Muscle of arm (tissue), 12 donors: ENCODE measurements around the gene RAB9B. TPM values are rescaled to one million over a fixed set of nuclear protein-coding genes. Genes with fewer than 3 reads are reported as not detected.

Experiments
- DNase-seq: peaks from one replicate; pipeline ENCODE4 v3.0.0-alpha.2; 2013
- polyA plus RNA-seq, 12 donors: library from polyadenylated mRNA; unstranded; fragments of 120-200 nt; gene quantifications; one replicate each; pipeline ENCODE4 v1.2.1, GENCODE V29; 2013; ENCODE audit not compliant: insufficient read length in 12 of 12

The RAB9B gene
- polyA plus RNA-seq, 12 donors = 10.7 to 42.9 (median 33.3) TPM; not detected in 1

DNA sequence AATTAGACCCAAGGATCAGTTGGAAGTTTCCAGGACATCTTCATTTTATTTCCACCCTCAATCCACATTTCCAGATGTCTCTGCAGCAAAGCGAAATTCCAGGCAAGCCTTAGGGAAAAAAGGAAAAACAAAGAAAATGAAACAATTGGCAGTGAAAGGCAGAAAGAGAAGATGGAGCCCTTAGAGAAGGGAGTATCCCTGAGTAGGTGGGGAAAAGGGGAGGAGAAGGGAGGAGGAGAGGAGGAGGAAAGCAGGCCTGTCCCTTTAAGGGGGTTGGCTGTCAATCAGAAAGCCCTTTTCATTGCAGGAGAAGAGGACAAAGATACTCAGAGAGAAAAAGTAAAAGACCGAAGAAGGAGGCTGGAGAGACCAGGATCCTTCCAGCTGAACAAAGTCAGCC is 55.5 kb downstream of the RAB9B start, which contains the start of gene PLP1:
PLP1 (plus strand) TSS at position 295 of the 400 bp plus-strand sequence. CDS start 156 bp downstream, outside the sequence.
- DNase-seq = peak; percentile 76

DNA sequence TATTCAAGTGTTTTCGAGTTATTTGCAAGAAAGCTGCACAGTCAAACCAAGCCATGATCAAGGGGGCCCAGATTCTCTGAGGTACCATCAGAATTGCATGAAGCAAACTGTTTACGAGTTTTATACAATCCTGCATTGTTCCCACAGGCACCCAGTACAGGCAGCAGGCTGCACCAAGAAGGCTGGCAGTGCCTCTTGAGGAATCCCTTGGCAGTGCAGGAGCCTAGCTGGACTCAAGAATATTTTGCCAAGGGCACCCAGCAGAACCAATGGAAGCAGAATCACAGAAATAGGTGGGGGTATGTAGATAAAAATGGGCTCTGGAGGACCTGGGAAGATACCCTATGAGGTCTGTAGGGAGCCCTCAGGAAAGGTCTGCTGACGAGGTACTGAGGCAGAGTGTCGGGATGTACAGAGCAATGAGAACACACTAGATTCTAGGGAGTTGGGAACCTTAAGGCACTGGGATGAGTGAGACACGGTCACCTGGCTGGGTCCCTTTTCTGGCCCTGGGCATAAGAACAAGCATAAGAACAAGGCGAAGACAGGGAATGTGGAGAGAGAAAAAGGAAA is 57.9 kb downstream of the RAB9B start:
- no peak for DNase-seq

DNA sequence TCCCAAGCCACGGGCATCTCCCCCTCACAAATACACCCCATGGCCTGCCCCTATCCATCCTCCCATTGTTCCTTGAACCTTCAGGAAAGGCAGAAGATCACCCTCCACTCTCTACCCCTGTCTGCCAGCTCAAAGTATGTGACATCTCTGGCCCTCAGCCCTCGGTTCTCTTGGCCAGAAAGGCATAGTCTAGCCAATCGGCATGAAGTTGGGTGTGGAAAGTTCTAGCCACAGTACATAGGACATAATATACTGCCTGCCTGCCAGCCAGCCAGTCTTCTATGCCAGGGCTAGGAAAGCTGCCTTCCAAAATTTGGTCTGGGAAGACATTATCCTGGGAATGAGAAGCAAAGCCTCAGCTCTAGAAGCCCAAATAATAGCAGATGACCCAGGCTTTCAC is 58.6 kb downstream of the RAB9B start:
- DNase-seq = no peak

Other genes starting within 250 kb of the RAB9B start
- gene TCEAL4, start 246.7 kb downstream of the RAB9B start, polyA plus RNA-seq = 100 to 1,000 TPM in 3 of 12 donors, 10 to 100 TPM in 8, not detected in 1; 79.3 to 190 (median 95.3) TPM
- 10 to 100 TPM in 7 of 12 donors, 1 to 10 TPM in 4, not detected in 1; 9.3 to 27.6 (median 10.0) TPM for gene TCEAL3, start 224.3 kb downstream of the RAB9B start, polyA plus RNA-seq
- 10 to 100 TPM in 11 of 12 donors, not detected in 1; 46.2 to 85.9 (median 66.4) TPM for gene TCEAL1, start 203.3 kb downstream of the RAB9B start, polyA plus RNA-seq
- gene MORF4L2, start 145.6 kb downstream of the RAB9B start, polyA plus RNA-seq = 100 to 1,000 TPM in 11 of 12 donors, not detected in 1; 199 to 377 (median 286) TPM
- gene TMEM31, start 121.3 kb downstream of the RAB9B start, polyA plus RNA-seq = 1 to 10 TPM in 3 of 12 donors, under 1 TPM in 7, not detected in 2; 0.43 to 2.5 (median 0.75) TPM
- gene PLP1, start 55.4 kb downstream of the RAB9B start, polyA plus RNA-seq = 100 to 1,000 TPM in 3 of 12 donors, 10 to 100 TPM in 8, not detected in 1; 61.2 to 127 (median 83.6) TPM
- gene TMSB15B, start 130.4 kb upstream of the RAB9B start, polyA plus RNA-seq = 10 to 100 TPM in 6 of 12 donors, 1 to 10 TPM in 5, not detected in 1; 4.7 to 29.7 (median 10.3) TPM
- not detected for gene H2BW1, start 181.5 kb upstream of the RAB9B start, polyA plus RNA-seq
- under 1 TPM in 10 of 12 donors, not detected in 2; 0.18 to 0.65 (median 0.37) TPM for gene H2BW2, start 207.7 kb upstream of the RAB9B start, polyA plus RNA-seq
- gene TMSB15C, start 244.0 kb upstream of the RAB9B start, polyA plus RNA-seq = 10 to 100 TPM in 1 of 12 donors, 1 to 10 TPM in 10, not detected in 1; 3.4 to 13.9 (median 5.8) TPM